Stimulated activated CD4-positive, alpha-beta T cell treated with anti-CD3 and anti-CD28 coated beads, Interleukin-1b, Interleukin-23, amount 100 ng/mL, for 4 hours (primary cell): ENCODE measurements around the gene DCPS.
"Not testable (repeated sequence)": the region's sequence is repeated elsewhere in the genome, so short reads cannot be mapped to it uniquely, and the experiment has no call there.

Source experiments
- DNase-seq, 2 donors: peaks; one replicate each; pipeline ENCODE4 v3.0.0-alpha.2; 2020; ENCODE audit warnings: low read depth in 2 of 2

Gene DCPS

GRCh38 chr11:126288237-126288636, 15.6 kb upstream of the DCPS start:
- DNase-seq = no peak

DNA sequence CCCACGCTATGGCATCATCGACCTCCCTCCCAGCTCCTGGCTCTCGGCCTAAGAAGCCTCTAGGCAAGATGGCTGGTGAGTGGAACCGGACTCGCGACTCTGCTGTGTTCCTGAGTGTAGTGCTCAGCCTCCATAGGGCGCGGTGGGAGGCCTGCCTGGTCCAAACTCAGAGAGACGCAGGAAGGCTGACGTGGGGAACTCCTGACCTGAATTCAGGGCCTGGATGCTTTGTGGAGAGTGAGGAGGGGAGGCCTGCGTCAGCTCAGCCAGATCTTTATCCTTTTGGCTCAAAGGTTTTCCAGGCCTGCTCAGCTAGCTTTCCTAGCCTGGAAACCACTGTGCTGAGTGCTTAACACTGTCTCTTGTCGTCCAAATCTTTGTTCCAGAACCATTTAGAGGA, 13.0 kb upstream of the DCPS start:
- no peak for DNase-seq

DNA sequence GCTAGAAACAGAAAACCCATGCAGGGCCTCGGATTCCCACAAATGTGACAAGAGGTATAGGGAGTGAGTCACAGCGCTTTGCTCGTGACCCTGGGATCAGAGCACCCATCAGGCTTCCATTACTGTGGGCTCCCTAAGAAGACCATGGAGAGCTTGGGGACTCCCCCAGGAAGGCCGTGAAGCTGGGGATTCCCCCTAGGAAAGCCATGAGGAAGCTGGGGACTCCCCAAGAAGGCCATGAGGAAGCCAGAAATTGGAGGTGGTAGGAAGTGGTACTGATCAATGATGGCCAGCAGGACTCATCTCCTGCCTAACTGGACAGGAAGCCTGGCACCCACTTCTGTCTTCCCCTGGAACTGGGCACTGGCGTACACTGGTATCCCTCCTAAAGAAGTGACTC, 10.1 kb upstream of the DCPS start:
- DNase-seq = no peak

DNA sequence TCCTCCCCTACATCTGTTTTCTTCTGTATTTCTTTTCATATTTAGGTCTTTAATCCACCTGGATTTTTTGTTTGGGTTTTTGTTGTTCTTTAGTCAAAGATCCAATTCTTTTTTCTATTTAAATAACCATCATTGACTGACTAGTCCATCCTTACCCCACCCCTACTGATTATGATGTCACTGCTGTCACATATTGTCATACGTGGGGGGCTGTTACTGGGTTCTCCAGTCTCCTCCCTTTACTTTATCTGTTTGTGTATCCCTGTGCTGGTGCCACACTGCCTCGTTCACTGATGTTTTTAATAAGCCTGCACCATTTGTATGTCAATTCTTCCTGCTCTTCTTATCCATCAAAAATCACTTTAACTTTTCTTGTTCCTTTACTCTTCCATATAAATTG, 6.9 kb upstream of the DCPS start:
- DNase-seq = no peak

- DNase-seq = no peak
Observed at GRCh38 chr11:126304457-126305075, 706 bp downstream of the DCPS start.

- DNase-seq = no peak
Observed at GRCh38 chr11:126305699-126306098, 1.8 kb downstream of the DCPS start.

- no peak for DNase-seq
Observed at GRCh38 chr11:126307706-126308105, 3.8 kb downstream of the DCPS start.

DNA sequence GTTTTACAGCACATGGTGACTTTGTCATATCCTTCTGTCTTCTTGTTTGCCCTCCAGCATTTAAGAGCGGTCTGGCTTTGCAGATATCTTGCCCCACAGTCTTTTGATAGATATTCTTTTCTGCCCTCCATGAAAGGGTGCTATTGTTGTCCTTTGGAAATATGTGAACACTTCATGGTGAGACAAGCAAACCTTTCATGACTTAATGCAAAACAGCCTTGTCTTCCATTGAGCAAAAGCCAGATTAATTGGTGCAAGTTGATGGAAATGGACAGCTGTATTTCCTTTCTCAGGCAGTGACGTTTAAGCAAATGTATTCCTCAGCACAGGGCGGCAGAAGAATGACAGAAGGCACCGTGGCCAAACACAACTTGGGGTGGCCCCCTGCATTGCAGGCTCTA, 4.4 kb downstream of the DCPS start:
- no peak for DNase-seq

- not testable (repeated sequence) for DNase-seq
Observed at GRCh38 chr11:126308771-126309170, 4.9 kb downstream of the DCPS start.

DNA sequence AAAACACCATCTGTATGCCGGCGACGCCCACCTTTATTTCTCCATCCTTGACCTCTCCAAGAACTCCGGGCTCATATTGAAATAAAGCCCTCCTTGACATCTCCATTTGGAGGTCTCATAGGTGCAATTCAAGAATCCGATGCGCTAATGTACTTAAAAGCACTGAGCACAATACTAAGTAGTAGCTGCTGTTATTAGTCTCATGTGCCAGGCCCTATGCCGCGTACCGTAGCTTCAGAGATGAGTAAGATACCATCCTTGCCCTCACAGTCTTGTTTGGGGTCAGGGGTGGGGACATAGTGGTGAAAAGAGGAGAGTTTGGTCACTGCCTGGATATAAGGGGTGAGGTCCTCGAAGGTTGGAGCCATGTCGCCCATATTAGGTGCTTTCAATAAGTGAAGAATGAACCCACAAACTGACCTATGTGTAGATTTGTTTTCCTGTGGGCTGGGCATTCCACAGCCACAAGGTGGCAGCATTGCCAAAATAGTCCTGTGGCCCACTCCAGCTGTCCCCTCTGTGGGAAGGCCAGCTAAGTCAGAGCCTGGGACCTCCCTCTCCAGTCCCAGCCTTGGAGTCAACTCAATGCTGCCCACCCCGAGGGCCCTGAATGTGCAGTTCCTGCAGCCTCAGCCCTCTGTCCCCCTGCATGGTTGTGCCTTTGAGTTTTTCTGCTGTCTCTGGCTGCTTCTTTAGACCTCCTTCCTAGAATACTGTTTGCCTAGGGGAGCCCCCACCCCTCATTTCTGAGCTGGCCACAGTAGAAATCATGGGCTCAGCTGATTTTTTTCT, 6.5 kb downstream of the DCPS start:
- DNase-seq = peak in 1 of 2 donors; percentile 49

- no peak for DNase-seq
Observed at GRCh38 chr11:126310992-126311310, 7.1 kb downstream of the DCPS start.

DNA sequence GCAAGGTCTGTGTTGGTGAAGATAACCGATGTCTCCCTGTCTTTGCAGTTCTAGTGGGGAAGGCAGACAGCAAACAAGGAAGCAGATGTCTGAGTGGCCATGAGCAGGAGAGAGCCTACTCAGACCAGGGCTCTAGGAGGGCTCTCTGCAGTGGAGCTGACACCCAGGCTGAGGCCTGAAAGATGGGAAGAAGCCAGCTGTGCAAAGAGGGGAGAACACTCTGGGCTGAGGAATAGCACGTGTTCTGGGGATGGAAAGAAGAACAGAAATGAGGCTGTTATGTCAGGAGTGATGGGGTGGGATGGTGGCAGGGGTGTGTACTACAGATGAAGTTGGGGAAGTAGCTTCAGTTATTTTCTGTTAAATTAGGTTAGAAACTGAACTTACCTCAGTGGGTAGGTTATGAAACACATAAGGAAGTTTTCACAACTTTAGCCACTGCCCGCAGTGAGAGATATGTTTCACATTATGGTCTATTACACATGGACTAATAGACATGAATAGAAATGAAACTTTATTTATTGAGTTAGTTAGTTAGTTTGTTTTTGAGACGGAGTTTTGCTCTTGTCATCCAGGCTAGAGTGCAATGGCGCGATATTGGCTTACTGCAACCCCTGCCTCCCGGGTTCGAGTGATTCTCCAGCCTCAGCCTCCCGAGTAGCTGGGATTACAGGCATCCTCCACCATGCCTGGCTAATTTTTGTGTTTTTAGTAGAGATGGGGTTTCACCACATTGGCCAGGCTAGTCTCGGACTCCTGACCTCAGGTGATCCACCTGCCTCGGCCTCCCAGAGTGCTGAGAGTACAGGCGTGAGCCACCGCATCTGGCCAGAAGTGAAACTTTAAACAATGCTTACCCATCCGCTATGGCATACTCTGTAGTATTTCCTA, 7.8 kb downstream of the DCPS start:
- DNase-seq = no peak

- no peak for DNase-seq
Observed at GRCh38 chr11:126312961-126313360, 9.1 kb downstream of the DCPS start.

DNA sequence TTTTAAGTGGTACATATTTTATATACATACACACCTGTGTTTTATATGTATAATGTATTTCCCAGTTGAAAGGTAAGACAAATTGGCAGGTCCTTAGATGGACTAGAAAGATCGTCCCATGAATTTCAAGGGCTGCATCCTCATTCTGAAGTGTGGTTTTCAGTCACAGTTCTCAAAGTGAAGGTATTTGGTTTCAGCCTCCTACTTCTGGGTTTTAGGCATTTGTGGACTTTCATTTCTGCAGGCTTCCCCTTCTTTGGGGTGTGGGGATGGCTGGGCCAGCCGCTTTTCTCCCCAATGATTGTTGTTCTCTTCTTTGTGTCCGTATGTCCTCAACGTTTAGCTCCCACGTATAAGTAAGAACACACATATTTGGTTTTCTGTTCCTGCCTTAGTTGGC, 10.0 kb downstream of the DCPS start:
- no peak for DNase-seq

DNA sequence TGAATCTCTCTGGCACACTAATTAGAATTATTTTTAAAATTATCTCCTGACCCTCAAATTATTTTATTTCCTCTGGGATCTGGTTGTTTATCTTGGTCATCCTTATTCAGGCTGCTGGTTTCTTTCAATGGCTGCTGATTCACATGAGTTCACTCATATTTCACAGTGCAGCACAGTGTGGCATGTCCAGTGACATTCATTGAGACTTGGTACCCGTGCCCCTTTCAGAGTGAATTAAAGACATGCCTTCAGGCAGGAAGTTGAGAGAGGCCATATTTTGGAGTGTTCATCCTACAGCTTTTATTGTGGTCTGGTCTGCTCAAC, 13.5 kb downstream of the DCPS start:
- DNase-seq = no peak

GRCh38 chr11:126317756-126318573, 14.1 kb downstream of the DCPS start:
- no peak for DNase-seq

GRCh38 chr11:126318574-126319373, 14.9 kb downstream of the DCPS start:
- no peak for DNase-seq

- DNase-seq = no peak
Observed at GRCh38 chr11:126319374-126319740, 15.5 kb downstream of the DCPS start.

DNA sequence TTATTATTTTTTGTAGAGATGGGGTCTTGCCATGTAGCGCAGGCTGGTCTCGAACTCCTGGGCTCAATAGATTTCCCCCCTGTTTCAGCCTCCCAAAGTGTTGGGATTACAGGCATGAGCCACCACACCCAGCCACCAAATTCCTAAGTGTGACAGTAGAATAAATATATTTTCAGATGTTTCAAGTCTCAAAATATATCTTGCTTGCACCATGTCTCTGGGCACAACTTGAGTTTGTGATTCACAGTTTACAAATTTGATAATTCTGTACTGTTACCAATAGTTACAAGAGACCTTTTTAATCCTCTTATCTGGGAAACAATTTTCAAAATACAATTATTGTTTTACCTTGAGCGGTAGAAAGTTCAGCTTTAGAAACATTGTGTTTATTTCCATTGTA, 19.1 kb downstream of the DCPS start:
- DNase-seq = no peak

GRCh38 chr11:126327281-126328000, 23.6 kb downstream of the DCPS start:
- DNase-seq = no peak

DNA sequence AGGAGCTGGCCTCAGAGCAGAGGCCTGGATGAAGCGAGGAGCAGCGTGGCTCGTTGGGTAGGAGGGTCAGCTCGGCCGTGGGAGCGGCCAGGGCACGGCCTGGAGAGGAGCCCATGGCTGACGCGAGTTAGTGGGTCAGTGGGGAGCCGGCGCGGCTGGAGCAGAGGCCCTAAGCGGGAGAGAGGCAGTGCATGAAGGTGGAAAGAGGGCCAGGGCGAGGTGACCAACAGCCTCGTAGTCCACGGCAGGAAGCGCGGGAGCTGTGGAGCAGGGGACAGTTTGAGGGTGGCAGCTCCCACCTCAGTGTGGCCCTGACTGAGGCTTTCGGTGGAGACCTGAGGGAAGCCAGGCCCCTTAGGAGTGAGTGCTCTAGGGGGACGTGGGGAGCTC, 24.1 kb downstream of the DCPS start:
- no peak for DNase-seq
